Heart left ventricle (tissue), 13 donors: Measurements from ENCODE around the gene SH3PXD2A.
"Not testable (repeated sequence)": the region's sequence is repeated elsewhere in the genome, so short reads cannot be mapped to it uniquely, and the experiment has no call there.

Source experiments
- POLR2A ChIP-seq, 2 donors: fragments of 450-650 bp; IDR thresholded peaks; one replicate each; pipeline ENCODE4 v1.6.1; 2017; ENCODE audit warnings: antibody characterized with exemption in 2 of 2, mild to moderate bottlenecking in 2 of 2, moderate library complexity in 2 of 2
- TF ChIP-seq, protein P1 (sequence below), 12 donors: fragments of 200-600 bp; sonication (generic) in 4 of 12; IDR thresholded peaks; one replicate each; pipeline versions ENCODE4 v1.5.0 to v1.8.0; 2018 to 2022; ENCODE audit warnings: antibody characterized with exemption in 12 of 12, mild to moderate bottlenecking in 5 of 12
- donor health status: ischemic (EF 13 %, LVEDD 7.1; RV severe dilation, severe dysfunction).
- donor health status: DM: no; HTN: yes; CAD: no.
- donor health status: DM: no; HTN: no; CAD: no.
- donor health status: ischemic (EF 25% LVEDD 6.9; RV normal size, moderate dysfunction).
- donor health status: ischemic (EF 25% LVEDD 5.7; RV mildly dilated, moderate dysfunction).
- donor health status: ischemic (EF 35%, LVEDD 5.7; RV mildly dilated, moderate dysfunction).
- donor health status: nonischemic (EF 11% LVEDD 7.7; RV severe dilation, severe dysfunction).
- donor health status: DM: yes; HTN: yes; CAD: no.
- donor health status: PGD.
- donor health status: ischemic (EF 29% LVEDD 5.4; RV normal size, mild dysfunction).
- donor health status: nonischemic (EF 23%, LVEDD 6.1; RV moderate dilation, normal function).

DNA sequence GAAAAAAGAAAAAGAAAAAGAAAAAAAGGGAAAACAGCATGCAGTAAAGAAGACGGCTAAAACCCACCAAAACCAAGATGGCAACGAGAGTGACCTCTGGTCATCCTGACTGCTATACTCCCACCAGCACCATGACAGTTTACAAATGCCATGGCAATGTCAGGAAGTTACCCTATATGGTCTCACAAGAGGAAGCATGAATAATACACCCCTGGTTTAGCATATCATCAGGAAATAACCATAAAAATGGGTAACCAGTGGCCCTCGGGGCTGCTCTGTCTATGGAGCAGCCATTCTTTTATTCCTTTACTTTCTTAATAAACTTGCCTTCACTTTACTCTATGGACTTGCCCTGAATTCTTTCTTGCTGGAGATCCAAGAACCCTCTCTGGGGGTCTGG, 10.0 kb downstream of the SH3PXD2A start:
- TF ChIP-seq, protein P1, sequence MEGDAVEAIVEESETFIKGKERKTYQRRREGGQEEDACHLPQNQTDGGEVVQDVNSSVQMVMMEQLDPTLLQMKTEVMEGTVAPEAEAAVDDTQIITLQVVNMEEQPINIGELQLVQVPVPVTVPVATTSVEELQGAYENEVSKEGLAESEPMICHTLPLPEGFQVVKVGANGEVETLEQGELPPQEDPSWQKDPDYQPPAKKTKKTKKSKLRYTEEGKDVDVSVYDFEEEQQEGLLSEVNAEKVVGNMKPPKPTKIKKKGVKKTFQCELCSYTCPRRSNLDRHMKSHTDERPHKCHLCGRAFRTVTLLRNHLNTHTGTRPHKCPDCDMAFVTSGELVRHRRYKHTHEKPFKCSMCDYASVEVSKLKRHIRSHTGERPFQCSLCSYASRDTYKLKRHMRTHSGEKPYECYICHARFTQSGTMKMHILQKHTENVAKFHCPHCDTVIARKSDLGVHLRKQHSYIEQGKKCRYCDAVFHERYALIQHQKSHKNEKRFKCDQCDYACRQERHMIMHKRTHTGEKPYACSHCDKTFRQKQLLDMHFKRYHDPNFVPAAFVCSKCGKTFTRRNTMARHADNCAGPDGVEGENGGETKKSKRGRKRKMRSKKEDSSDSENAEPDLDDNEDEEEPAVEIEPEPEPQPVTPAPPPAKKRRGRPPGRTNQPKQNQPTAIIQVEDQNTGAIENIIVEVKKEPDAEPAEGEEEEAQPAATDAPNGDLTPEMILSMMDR (IDR thresholded peaks at IDR 0.05) = not testable (repeated sequence)
- TF ChIP-seq POLR2A (IDR thresholded peaks at IDR 0.05) = not testable (repeated sequence)
